CD8-positive, alpha-beta memory T cell (primary cell): ENCODE results near the gene NSD1. TPM values are rescaled to one million over a fixed set of nuclear protein-coding genes. Genes with fewer than 3 reads are reported as not detected.
A peak's percentile ranks its signal among the peaks of the same experiment; 100 is the strongest.

Experiments used
- CTCF ChIA-PET: fragments of 350-600 bp; sonication (Branson Sonifier 250); formaldehyde crosslinking; loops from one replicate; lab custom pipeline; 2021; ENCODE audit warnings: antibody characterized with exemption; lab: Charles Lee
- POLR2A ChIA-PET: fragments of 350-600 bp; sonication (Branson Sonifier 250); formaldehyde crosslinking; loops from one replicate; lab custom pipeline; 2021; ENCODE audit warnings: antibody characterized with exemption; lab: Charles Lee
- DNase-seq, 5 donors: peaks; one replicate each; pipeline versions ENCODE4 v3.0.0 to v3.0.0-alpha.2; 2020 to 2022; ENCODE audit warnings: mixed read lengths in 1 of 5
- H3K27ac ChIP-seq: one replicate; pipeline ENCODE4 v1.7.0; 2013; ENCODE audit warnings: low read depth, mild to moderate bottlenecking, low read length, moderate library complexity
- H3K27me3 ChIP-seq: 2 replicates; pipeline ENCODE4 v1.7.0; 2013; ENCODE audit warnings: low read length, mild to moderate bottlenecking; ENCODE audit not compliant: insufficient read depth, poor library complexity, severe bottlenecking
- H3K36me3 ChIP-seq: 2 replicates; pipeline ENCODE4 v1.7.0; 2013; ENCODE audit warnings: mild to moderate bottlenecking, low read length, moderate library complexity; ENCODE audit not compliant: insufficient read depth
- H3K4me1 ChIP-seq: 2 replicates; pipeline ENCODE4 v1.7.0; 2013; ENCODE audit warnings: mild to moderate bottlenecking, low read length, moderate library complexity; ENCODE audit not compliant: insufficient read depth
- H3K4me3 ChIP-seq: 2 replicates; pipeline ENCODE4 v1.7.0; 2013; ENCODE audit warnings: mild to moderate bottlenecking, low read length
- H3K9me3 ChIP-seq: 2 replicates; pipeline ENCODE4 v1.7.0; 2013; ENCODE audit warnings: mild to moderate bottlenecking, low read length
- H3K27ac Mint-ChIP-seq, 8 donors: one replicate each; pipeline ENCODE4 v1.8.0; 2020 to 2021; ENCODE audit warnings: mixed read lengths in 8 of 8, mild to moderate bottlenecking in 6 of 8, inconsistent platforms in 3 of 8, moderate library complexity in 3 of 8
- H3K27me3 Mint-ChIP-seq, 2 donors: one replicate each; pipeline ENCODE4 v1.8.0; 2020 to 2021; ENCODE audit warnings: mixed read lengths in 2 of 2, mild to moderate bottlenecking in 1 of 2, moderate library complexity in 1 of 2
- H3K36me3 Mint-ChIP-seq, 3 donors: one replicate each; pipeline ENCODE4 v1.8.0; 2020 to 2021; ENCODE audit warnings: mixed read lengths in 3 of 3, inconsistent platforms in 1 of 3, mild to moderate bottlenecking in 1 of 3
- H3K4me1 Mint-ChIP-seq, 3 donors: one replicate each; pipeline ENCODE4 v1.8.0; 2020 to 2021; ENCODE audit warnings: mixed read lengths in 3 of 3, inconsistent platforms in 1 of 3, mild to moderate bottlenecking in 1 of 3
- H3K4me3 Mint-ChIP-seq, 7 donors: one replicate each; pipeline ENCODE4 v1.8.0; 2020 to 2021; ENCODE audit warnings: mixed read lengths in 7 of 7, mild to moderate bottlenecking in 6 of 7, moderate library complexity in 4 of 7, inconsistent platforms in 2 of 7
- H3K9me3 Mint-ChIP-seq, 5 donors: one replicate each; pipeline ENCODE4 v1.8.0; 2020 to 2022; ENCODE audit warnings: mixed read lengths in 5 of 5, mild to moderate bottlenecking in 3 of 5, moderate library complexity in 2 of 5, inconsistent platforms in 1 of 5
- polyA plus RNA-seq: library from polyadenylated mRNA; unstranded; fragments of 300-500 nt; fragmentation: Illumina TruSeq; gene quantifications from one replicate; pipeline ENCODE4 v1.2.3, GENCODE V29; 2021
- total RNA-seq, 2 experiments: library from RNA; stranded (reverse); gene quantifications; one replicate each; pipeline ENCODE4 v1.2.3, GENCODE V29; 2021

The NSD1 gene
- total and polyA plus RNA-seq, 3 experiments from 2014 or later: 48.7 to 93.1 (median 86.7) TPM

- Histone ChIP-seq H3K27me3 (no peaks in the 10 kb centered on the region), H3K4me1 (no peaks in the 10 kb centered on the region), H3K27ac (no peak overlapping the region), H3K36me3 (no peaks in the 10 kb centered on the region), H3K4me3 (no peak overlapping the region), H3K9me3 (no peaks in the 10 kb centered on the region)
- DNase-seq: no peak
- no peaks in the 10 kb centered on the region for H3K9me3 Mint-ChIP-seq
- H3K4me1 Mint-ChIP-seq: peaks cover 28 to 68% (median 60%) of the 10 kb centered on the region in 3 donors
- CTCF ChIA-PET: no interaction called here
- H3K4me3 Mint-ChIP-seq: no peak overlapping the region
- H3K27ac Mint-ChIP-seq: no peak overlapping the region
- no peaks in the 10 kb centered on the region for H3K27me3 Mint-ChIP-seq
- POLR2A ChIA-PET: no interaction called here
- peaks cover 0 to 53% (median 6%) of the 10 kb centered on the region in 3 donors for H3K36me3 Mint-ChIP-seq
These were observed 88.7 kb downstream of the NSD1 start for GRCh38 chr5:177222269-177222668.

- peaks cover 4% of the 10 kb centered on the region for H3K36me3 ChIP-seq
- H3K4me3 Mint-ChIP-seq: no peak overlapping the region
- H3K27me3 Mint-ChIP-seq: no peaks in the 10 kb centered on the region
- no peak overlapping the region for H3K4me3 ChIP-seq
- H3K27ac ChIP-seq: no peak overlapping the region
- H3K36me3 Mint-ChIP-seq: peaks cover 3 to 59% (median 8%) of the 10 kb centered on the region in 3 donors
- no peak for DNase-seq
- no peaks in the 10 kb centered on the region for H3K9me3 Mint-ChIP-seq
- no peak overlapping the region for H3K27ac Mint-ChIP-seq
- H3K9me3 ChIP-seq: no peaks in the 10 kb centered on the region
- H3K4me1 ChIP-seq: no peaks in the 10 kb centered on the region
- no peaks in the 10 kb centered on the region for H3K27me3 ChIP-seq
- ChIA-PET CTCF (no interaction called here), POLR2A (no interaction called here)
- H3K4me1 Mint-ChIP-seq: peaks cover 31 to 65% (median 62%) of the 10 kb centered on the region in 3 donors
These were observed 92.2 kb downstream of the NSD1 start for GRCh38 chr5:177225798-177226197.

- Histone ChIP-seq H3K9me3 (no peaks in the 10 kb centered on the region), H3K4me3 (no peak overlapping the region), H3K27me3 (no peaks in the 10 kb centered on the region), H3K36me3 (peaks cover 4% of the 10 kb centered on the region), H3K4me1 (no peaks in the 10 kb centered on the region), H3K27ac (no peak overlapping the region)
- ChIA-PET CTCF (no interaction called here), POLR2A (no interaction called here)
- Mint-ChIP-seq H3K27ac (peak overlapping the region in 1 of 8 donors; percentile 36), H3K36me3 (peaks cover 3 to 58% (median 6%) of the 10 kb centered on the region in 3 donors), H3K4me1 (peaks cover 28 to 56% (median 55%) of the 10 kb centered on the region in 3 donors), H3K4me3 (no peak overlapping the region), H3K9me3 (no peaks in the 10 kb centered on the region), H3K27me3 (no peaks in the 10 kb centered on the region)
- DNase-seq: no peak
These were observed 93.3 kb downstream of the NSD1 start for GRCh38 chr5:177226860-177227259.

- H3K4me3 Mint-ChIP-seq: no peak overlapping the region
- Histone ChIP-seq H3K36me3 (peaks cover 4% of the 10 kb centered on the region), H3K4me1 (no peaks in the 10 kb centered on the region), H3K4me3 (no peak overlapping the region), H3K27me3 (no peaks in the 10 kb centered on the region), H3K9me3 (no peaks in the 10 kb centered on the region), H3K27ac (no peak overlapping the region)
- H3K4me1 Mint-ChIP-seq: peaks cover 27 to 61% (median 60%) of the 10 kb centered on the region in 3 donors
- POLR2A ChIA-PET: no interaction called here
- no peaks in the 10 kb centered on the region for H3K27me3 Mint-ChIP-seq
- DNase-seq: no peak
- peaks cover 3 to 61% (median 4%) of the 10 kb centered on the region in 3 donors for H3K36me3 Mint-ChIP-seq
- no peaks in the 10 kb centered on the region for H3K9me3 Mint-ChIP-seq
- peak overlapping the region in 2 of 8 donors; percentile 18 to 40 for H3K27ac Mint-ChIP-seq
- CTCF ChIA-PET: no interaction called here
These were observed 95.2 kb downstream of the NSD1 start for GRCh38 chr5:177228751-177229150.

- peaks cover 2 to 59% (median 3%) of the 10 kb centered on the region in 3 donors for H3K36me3 Mint-ChIP-seq
- H3K27me3 ChIP-seq: no peaks in the 10 kb centered on the region
- H3K4me1 Mint-ChIP-seq: peaks cover 24 to 57% (median 51%) of the 10 kb centered on the region in 3 donors
- no peaks in the 10 kb centered on the region for H3K27me3 Mint-ChIP-seq
- no peaks in the 10 kb centered on the region for H3K9me3 ChIP-seq
- no peaks in the 10 kb centered on the region for H3K9me3 Mint-ChIP-seq
- DNase-seq: no peak
- no peaks in the 10 kb centered on the region for H3K4me1 ChIP-seq
- H3K36me3 ChIP-seq: peaks cover 4% of the 10 kb centered on the region
- H3K4me3 ChIP-seq: no peak overlapping the region
- H3K4me3 Mint-ChIP-seq: no peak overlapping the region
- H3K27ac ChIP-seq: no peak overlapping the region
- CTCF ChIA-PET: no interaction called here
- H3K27ac Mint-ChIP-seq: no peak overlapping the region
- POLR2A ChIA-PET: no interaction called here
These were observed 97.1 kb downstream of the NSD1 start for GRCh38 chr5:177230660-177231059.

GRCh38 chr5:177231479-177232250 lies 98.1 kb downstream of the NSD1 start:
- Histone ChIP-seq H3K4me3 (no peak overlapping the region), H3K4me1 (no peaks in the 10 kb centered on the region), H3K9me3 (no peaks in the 10 kb centered on the region), H3K27ac (no peak overlapping the region), H3K27me3 (no peaks in the 10 kb centered on the region), H3K36me3 (peaks cover 4% of the 10 kb centered on the region)
- ChIA-PET POLR2A (no interaction called here), CTCF (interaction anchor here (1.0 kb wide), 1 partner anchor 16 kb away, joined by 3 read pairs; no protein-coding TSS in a partner anchor)
- H3K4me1 Mint-ChIP-seq: peaks cover 24 to 54% (median 47%) of the 10 kb centered on the region in 3 donors
- H3K27me3 Mint-ChIP-seq: no peaks in the 10 kb centered on the region
- peak overlapping the region in 2 of 8 donors; percentile 6 for H3K27ac Mint-ChIP-seq
- no peaks in the 10 kb centered on the region for H3K9me3 Mint-ChIP-seq
- no peak overlapping the region for H3K4me3 Mint-ChIP-seq
- H3K36me3 Mint-ChIP-seq: peaks cover 3 to 62% (median 5%) of the 10 kb centered on the region in 3 donors
- DNase-seq: no peak

DNA sequence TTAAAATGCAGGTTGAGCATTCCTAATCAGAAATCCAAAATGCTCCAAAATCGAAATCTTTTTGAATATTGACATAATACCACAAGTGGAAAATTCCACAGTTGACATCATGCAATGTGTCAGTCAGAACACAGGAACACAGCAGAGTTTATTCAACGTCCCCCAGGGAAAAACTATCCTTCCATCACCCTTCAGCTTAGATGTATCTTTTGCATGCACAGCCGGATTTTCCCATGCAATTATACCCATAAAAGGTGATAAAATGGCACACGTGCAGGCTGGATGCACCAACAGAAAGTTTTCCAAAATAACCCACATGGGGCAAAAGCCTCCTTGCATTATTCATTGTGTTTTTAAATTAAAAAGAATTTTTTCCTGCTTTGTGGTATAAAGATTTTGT lies 98.8 kb downstream of the NSD1 start:
- Histone ChIP-seq H3K4me1 (no peaks in the 10 kb centered on the region), H3K4me3 (no peak overlapping the region), H3K27me3 (no peaks in the 10 kb centered on the region), H3K36me3 (peaks cover 4% of the 10 kb centered on the region), H3K9me3 (no peaks in the 10 kb centered on the region), H3K27ac (no peak overlapping the region)
- CTCF ChIA-PET: interaction anchor here (1.0 kb wide), 1 partner anchor 15 kb away, joined by 3 read pairs; no protein-coding TSS in a partner anchor
- no peak for DNase-seq
- POLR2A ChIA-PET: no interaction called here
- Mint-ChIP-seq H3K4me3 (no peak overlapping the region), H3K27ac (peak overlapping the region in 3 of 8 donors; percentile 6 to 41 (median 17)), H3K27me3 (no peaks in the 10 kb centered on the region), H3K4me1 (peaks cover 24 to 48% (median 42%) of the 10 kb centered on the region in 3 donors), H3K9me3 (no peaks in the 10 kb centered on the region), H3K36me3 (peaks cover 3 to 61% (median 5%) of the 10 kb centered on the region in 3 donors)

DNA sequence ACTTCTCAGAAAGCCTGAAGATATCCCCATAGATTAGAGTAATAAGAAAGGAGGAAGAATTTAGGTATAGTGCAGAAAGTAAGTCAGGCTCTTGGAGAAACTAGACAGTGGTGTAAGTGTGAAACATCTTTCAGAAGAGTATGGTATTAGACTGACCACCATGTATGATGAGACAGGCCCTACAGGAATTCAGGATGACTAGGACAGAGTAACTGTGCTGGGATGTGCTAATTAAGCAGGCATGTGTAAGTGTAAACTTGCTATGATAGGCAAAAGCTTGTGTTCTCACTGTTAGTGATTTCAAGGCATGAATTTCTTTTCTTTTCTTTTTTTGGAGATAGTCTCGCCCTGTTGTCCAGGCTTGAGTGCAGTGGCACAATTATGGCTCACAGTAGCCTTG lies 99.2 kb downstream of the NSD1 start:
- CTCF ChIA-PET: interaction anchor here (1.3 kb wide), 1 partner anchor 121 kb away, joined by 3 read pairs; no protein-coding TSS in a partner anchor
- H3K4me1 ChIP-seq: no peaks in the 10 kb centered on the region
- Mint-ChIP-seq H3K9me3 (no peaks in the 10 kb centered on the region), H3K36me3 (peaks cover 5 to 64% (median 5%) of the 10 kb centered on the region in 3 donors), H3K4me3 (no peak overlapping the region), H3K27ac (peak overlapping the region in 3 of 8 donors; percentile 33 to 57 (median 41)), H3K4me1 (peaks cover 24 to 48% (median 43%) of the 10 kb centered on the region in 3 donors), H3K27me3 (no peaks in the 10 kb centered on the region)
- H3K4me3 ChIP-seq: no peak overlapping the region
- H3K27ac ChIP-seq: no peak overlapping the region
- POLR2A ChIA-PET: interaction anchor here (0.6 kb wide), 1 partner anchor 211 kb away, joined by 3 read pairs; no protein-coding TSS in a partner anchor
- DNase-seq: no peak
- H3K36me3 ChIP-seq: peaks cover 4% of the 10 kb centered on the region
- H3K27me3 ChIP-seq: no peaks in the 10 kb centered on the region
- no peaks in the 10 kb centered on the region for H3K9me3 ChIP-seq
